Vagina (tissue), 2 donors: ENCODE measurements around the gene RAPGEF5. TPM values are rescaled to one million over a fixed set of nuclear protein-coding genes. Genes with fewer than 3 reads are reported as not detected.

Experiments
- DNase-seq, 2 donors: peaks; one replicate each; pipeline ENCODE4 v3.0.0-alpha.2; 2017; ENCODE audit errors: extremely low spot score in 2 of 2
- H3K27ac ChIP-seq: fragments of 200-600 bp; sonication (generic); one replicate; pipeline ENCODE4 v1.5.1; 2019
- H3K27me3 ChIP-seq: fragments of 200-600 bp; sonication (generic); one replicate; pipeline ENCODE4 v1.5.1; 2019
- H3K36me3 ChIP-seq, 2 donors: fragments of 200-600 bp; sonication (generic); one replicate each; pipeline ENCODE4 v1.5.1; 2017 to 2019
- H3K4me1 ChIP-seq: fragments of 200-600 bp; sonication (generic); one replicate; pipeline ENCODE4 v1.5.1; 2019
- H3K4me3 ChIP-seq, 2 donors: fragments of 200-600 bp; sonication (generic); 1 replicate in 1 of 2; 2 replicates in 1 of 2; pipeline ENCODE4 v1.5.1; 2016 to 2019
- H3K9me3 ChIP-seq: fragments of 200-600 bp; sonication (generic); one replicate; pipeline ENCODE4 v1.5.1; 2019
- CTCF ChIP-seq, 3 experiments: fragments of 450-650 bp in 2 of 3; fragments of 200-600 bp in 1 of 3; sonication (generic) in 1 of 3; IDR thresholded peaks; one replicate each; pipeline ENCODE4 v1.5.1; 2017 to 2019; ENCODE audit warnings: antibody characterized with exemption in 3 of 3, mild to moderate bottlenecking in 2 of 3, moderate library complexity in 2 of 3
- POLR2A ChIP-seq, 2 donors: fragments of 450-650 bp; IDR thresholded peaks; one replicate each; pipeline ENCODE4 v1.6.1; 2017; ENCODE audit warnings: antibody characterized with exemption in 2 of 2, mild to moderate bottlenecking in 2 of 2, moderate library complexity in 2 of 2
- POLR2AphosphoS5 ChIP-seq, 2 donors: sonication (generic); formaldehyde crosslinking; IDR thresholded peaks; one replicate each; pipeline ENCODE4 v1.9.0; 2017; ENCODE audit warnings: antibody characterized with exemption in 2 of 2, mild to moderate bottlenecking in 2 of 2, low read depth in 1 of 2; ENCODE audit not compliant: insufficient read depth in 1 of 2
- intact Hi-C: fragments of 100-400 bp; cut with DNase I; formaldehyde crosslinking; loops from one replicate; pipeline ENCODE4 v1.15.1; 2023
- total RNA-seq: library from RNA; depleted of rRNA; stranded (reverse); fragments of >200 nt; gene quantifications from one replicate; pipeline ENCODE4 v1.2.3, GENCODE V29; 2016

Gene RAPGEF5
- total RNA-seq, 1 donor from 2014 or later, result 68.0 TPM

DNA sequence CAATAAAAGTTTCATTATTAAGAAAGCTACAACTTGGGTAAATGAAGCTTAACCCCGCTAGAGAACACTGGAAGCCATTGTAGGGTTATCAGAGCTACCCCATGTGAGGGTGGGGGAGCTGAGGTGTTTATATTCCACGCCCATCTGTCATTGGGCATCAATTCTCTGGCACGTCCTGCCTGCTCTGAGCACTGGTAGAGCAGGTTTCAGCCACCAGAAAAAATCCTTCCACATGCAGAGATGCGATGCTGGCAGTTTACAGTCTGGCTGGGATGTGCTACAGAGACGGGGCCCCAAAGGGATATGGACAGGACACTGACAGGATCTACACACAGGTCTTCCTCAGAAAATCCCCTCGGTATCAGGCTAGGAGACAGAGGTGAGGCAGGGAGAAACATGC lies 15.9 kb upstream of the RAPGEF5 start:
- no peak overlapping the region for H3K4me3 ChIP-seq

DNA sequence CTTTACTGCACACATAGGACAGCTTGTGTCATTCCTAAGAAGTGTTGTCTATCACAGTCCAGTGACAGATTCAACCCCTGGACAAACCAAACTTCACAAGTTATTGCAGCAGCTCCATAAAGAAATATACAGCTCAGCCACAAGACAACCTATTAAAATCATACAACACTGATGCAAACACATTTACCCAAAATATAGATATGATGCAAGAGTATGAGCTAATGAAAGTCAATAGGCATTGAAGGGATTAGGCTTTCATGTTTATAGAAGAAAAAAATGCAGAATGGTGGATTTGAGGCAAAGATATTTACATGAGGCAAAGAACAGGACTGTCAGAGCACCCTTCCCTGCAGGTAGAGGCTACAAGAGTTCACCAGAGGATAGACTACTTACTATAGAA lies 14.9 kb upstream of the RAPGEF5 start:
- no peak for DNase-seq
- no peaks in the 10 kb centered on the region for H3K36me3 ChIP-seq
- TF ChIP-seq POLR2A (IDR thresholded peaks at IDR 0.05) (no peak), POLR2AphosphoS5 (IDR thresholded peaks at IDR 0.05; ENCODE audit: insufficient read depth in 1 of 2, low read depth in 1 of 2) (no peak), CTCF (IDR thresholded peaks at IDR 0.05) (no peak)
- H3K27me3 ChIP-seq, result no peaks in the 10 kb centered on the region
- H3K27ac ChIP-seq, result no peak overlapping the region
- intact Hi-C loops, result no loop called here
- H3K4me3 ChIP-seq, result no peak overlapping the region
- H3K9me3 ChIP-seq, result no peaks in the 10 kb centered on the region
- no peaks in the 10 kb centered on the region for H3K4me1 ChIP-seq

More for the DNA sequence above, 15.9 kb upstream of the RAPGEF5 start:
- DNase-seq, result no peak
- intact Hi-C loops, result no loop called here
- no peak for TF ChIP-seq CTCF (IDR thresholded peaks at IDR 0.05)
- TF ChIP-seq POLR2AphosphoS5 (IDR thresholded peaks at IDR 0.05; ENCODE audit: insufficient read depth in 1 of 2, low read depth in 1 of 2), result no peak
- TF ChIP-seq POLR2A (IDR thresholded peaks at IDR 0.05), result no peak
- no peaks in the 10 kb centered on the region for H3K4me1 ChIP-seq
- H3K9me3 ChIP-seq, result no peaks in the 10 kb centered on the region
- H3K27me3 ChIP-seq, result no peaks in the 10 kb centered on the region
- no peaks in the 10 kb centered on the region for H3K36me3 ChIP-seq
- no peak overlapping the region for H3K27ac ChIP-seq

GRCh38 chr7:22364900-22365299 lies 7.9 kb upstream of the RAPGEF5 start:
- no peak overlapping the region for H3K27ac ChIP-seq

GRCh38 chr7:22363756-22364422 lies 6.9 kb upstream of the RAPGEF5 start:
- Histone ChIP-seq H3K27me3 (no peaks in the 10 kb centered on the region), H3K9me3 (no peaks in the 10 kb centered on the region), H3K4me3 (no peak overlapping the region), H3K36me3 (no peaks in the 10 kb centered on the region), H3K4me1 (no peaks in the 10 kb centered on the region), H3K27ac (no peak overlapping the region)
- intact Hi-C loops, result no loop called here
- DNase-seq, result no peak
- TF ChIP-seq POLR2A (IDR thresholded peaks at IDR 0.05), result no peak
- no peak for TF ChIP-seq POLR2AphosphoS5 (IDR thresholded peaks at IDR 0.05; ENCODE audit: insufficient read depth in 1 of 2, low read depth in 1 of 2)
- TF ChIP-seq CTCF (IDR thresholded peaks at IDR 0.05), result no peak

More at GRCh38 chr7:22364900-22365299, 7.9 kb upstream of the RAPGEF5 start:
- Histone ChIP-seq H3K4me3 (no peak overlapping the region), H3K27me3 (no peaks in the 10 kb centered on the region), H3K36me3 (no peaks in the 10 kb centered on the region), H3K4me1 (no peaks in the 10 kb centered on the region), H3K9me3 (no peaks in the 10 kb centered on the region)
- DNase-seq, result no peak
- intact Hi-C loops, result no loop called here
- TF ChIP-seq POLR2AphosphoS5 (IDR thresholded peaks at IDR 0.05; ENCODE audit: insufficient read depth in 1 of 2, low read depth in 1 of 2), result no peak
- no peak for TF ChIP-seq POLR2A (IDR thresholded peaks at IDR 0.05)
- no peak for TF ChIP-seq CTCF (IDR thresholded peaks at IDR 0.05)

DNA sequence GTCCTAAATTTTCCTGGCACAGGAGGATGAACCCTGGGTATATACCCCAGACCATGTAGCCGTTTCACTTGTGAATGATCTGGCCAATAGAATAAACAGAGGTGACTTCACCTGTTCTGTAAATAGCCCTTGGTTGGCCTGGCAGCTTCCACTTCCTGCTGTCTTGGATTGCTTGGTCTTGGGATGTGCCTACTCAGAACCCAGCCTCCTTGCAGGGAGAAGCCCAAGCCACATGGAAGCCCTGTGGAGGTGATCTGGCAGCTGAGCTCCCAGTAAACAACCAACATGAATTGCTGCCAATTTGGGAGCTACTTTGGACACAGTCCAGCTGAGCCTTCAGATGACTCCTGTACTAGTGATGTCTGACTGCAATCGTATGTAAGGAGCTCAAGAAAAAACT lies 4.8 kb upstream of the RAPGEF5 start:
- no peak overlapping the region for H3K27ac ChIP-seq
- H3K4me3 ChIP-seq, result no peak overlapping the region
- TF ChIP-seq POLR2A (IDR thresholded peaks at IDR 0.05) (no peak), POLR2AphosphoS5 (IDR thresholded peaks at IDR 0.05; ENCODE audit: insufficient read depth in 1 of 2, low read depth in 1 of 2) (no peak), CTCF (IDR thresholded peaks at IDR 0.05) (no peak)
- no peaks in the 10 kb centered on the region for H3K36me3 ChIP-seq
- intact Hi-C loops, result no loop called here
- no peaks in the 10 kb centered on the region for H3K27me3 ChIP-seq
- H3K9me3 ChIP-seq, result no peaks in the 10 kb centered on the region
- H3K4me1 ChIP-seq, result peaks cover 3% of the 10 kb centered on the region
- DNase-seq, result no peak
